NCI-H460 (cell line): Measurements from ENCODE around the gene KRT33B. TPM values are rescaled to one million over a fixed set of nuclear protein-coding genes. Genes with fewer than 3 reads are reported as not detected.

Experiments used
- DNase-seq: peaks from one replicate; pipeline ENCODE4 v3.0.0-alpha.2; 2016; ENCODE audit warnings: low read depth; ENCODE audit errors: extremely low read depth
- total RNA-seq: library from RNA; depleted of rRNA; stranded (reverse); fragments of >200 nt; shearing (Covaris generic); gene quantifications from 2 replicates; pipeline ENCODE4 v1.2.3, GENCODE V29; 2014; rRNA removed

Gene KRT33B
- total RNA-seq, 1 experiment from 2014 or later: not detected

GRCh38 chr17:41326173-41327145, 43.2 kb downstream of the KRT33B start:
- DNase-seq: no peak

GRCh38 chr17:41325611-41326010, 44.0 kb downstream of the KRT33B start:
- no peak for DNase-seq

- DNase-seq: no peak
Observed at GRCh38 chr17:41325126-41325525, 44.5 kb downstream of the KRT33B start.

- DNase-seq: no peak
Observed at GRCh38 chr17:41324180-41325075, 45.2 kb downstream of the KRT33B start.

- DNase-seq: no peak
Observed at GRCh38 chr17:41322903-41323895, 46.4 kb downstream of the KRT33B start.

- peak; percentile 30 for DNase-seq
Observed at GRCh38 chr17:41322094-41322902, 47.3 kb downstream of the KRT33B start.

GRCh38 chr17:41318231-41318630, 51.4 kb downstream of the KRT33B start:
- DNase-seq: no peak

- no peak for DNase-seq
Observed at GRCh38 chr17:41315814-41316445, 53.7 kb downstream of the KRT33B start.

- no peak for DNase-seq
Observed at GRCh38 chr17:41315204-41315794, 54.3 kb downstream of the KRT33B start, which contains the start of gene KRTAP17-1. KRTAP17-1 (minus strand) TSS chr17:41315710; CDS start chr17:41315650, 60 bp downstream.

Other genes starting within 250 kb of the KRT33B start
- gene KRTAP4-12, start 245.6 kb downstream of the KRT33B start, total RNA-seq: not detected in 2 replicates
- not detected in 2 replicates for gene KRTAP4-6, start 229.3 kb downstream of the KRT33B start, total RNA-seq
- gene KRTAP4-5, start 220.0 kb downstream of the KRT33B start, total RNA-seq: not detected in 2 replicates
- gene KRTAP4-4, start 209.1 kb downstream of the KRT33B start, total RNA-seq: not detected in 2 replicates
- not detected in 2 replicates for gene KRTAP4-3, start 201.6 kb downstream of the KRT33B start, total RNA-seq
- not detected in 2 replicates for gene KRTAP4-2, start 191.6 kb downstream of the KRT33B start, total RNA-seq
- gene KRTAP4-1, start 184.9 kb downstream of the KRT33B start, total RNA-seq: 0.17 TPM in 1 of 2 replicates, not detected in the other
- not detected in 2 replicates for gene KRTAP9-1, start 179.9 kb downstream of the KRT33B start, total RNA-seq
- not detected in 2 replicates for gene KRTAP9-2, start 143.2 kb downstream of the KRT33B start, total RNA-seq
- not detected in 2 replicates for gene KRTAP9-3, start 137.4 kb downstream of the KRT33B start, total RNA-seq
- not detected in 2 replicates for gene KRTAP9-8, start 131.8 kb downstream of the KRT33B start, total RNA-seq
- not detected in 2 replicates for gene KRTAP9-4, start 120.1 kb downstream of the KRT33B start, total RNA-seq
- gene KRTAP9-9, start 114.4 kb downstream of the KRT33B start, total RNA-seq: not detected in 2 replicates
- gene KRTAP9-6, start 104.4 kb downstream of the KRT33B start, total RNA-seq: not detected in 2 replicates
- not detected in 2 replicates for gene KRTAP9-7, start 94.1 kb downstream of the KRT33B start, total RNA-seq
- gene KRTAP29-1, start 67.0 kb downstream of the KRT33B start, total RNA-seq: not detected in 2 replicates
- gene KRTAP16-1, start 60.5 kb downstream of the KRT33B start, total RNA-seq: not detected in 2 replicates
- gene KRTAP17-1, start 54.1 kb downstream of the KRT33B start, total RNA-seq: not detected in 2 replicates
- gene KRT33A, start 19.0 kb downstream of the KRT33B start, total RNA-seq: not detected in 2 replicates
- gene KRT34, start 12.5 kb upstream of the KRT33B start, total RNA-seq: 0.10 TPM in 1 of 2 replicates, not detected in the other
- gene KRT31, start 27.8 kb upstream of the KRT33B start, total RNA-seq: not detected in 2 replicates
- not detected in 2 replicates for gene KRT37, start 54.8 kb upstream of the KRT33B start, total RNA-seq
- gene KRT38, start 71.2 kb upstream of the KRT33B start, total RNA-seq: not detected in 2 replicates
- gene KRT32, start 97.6 kb upstream of the KRT33B start, total RNA-seq: not detected in 2 replicates
- gene KRT35, start 111.3 kb upstream of the KRT33B start, total RNA-seq: not detected in 2 replicates
- not detected in 2 replicates for gene KRT36, start 120.1 kb upstream of the KRT33B start, total RNA-seq
- not detected in 2 replicates for gene KRT13, start 135.8 kb upstream of the KRT33B start, total RNA-seq
- 3.7 and 6.0 TPM in 2 replicates for gene KRT15, start 149.1 kb upstream of the KRT33B start, total RNA-seq
- gene KRT19, start 158.5 kb upstream of the KRT33B start, total RNA-seq: 1,671 and 1,675 TPM in 2 replicates
- gene KRT9, start 202.2 kb upstream of the KRT33B start, total RNA-seq: not detected in 2 replicates
- gene KRT14, start 217.1 kb upstream of the KRT33B start, total RNA-seq: not detected in 2 replicates
- gene KRT16, start 243.0 kb upstream of the KRT33B start, total RNA-seq: not detected in 2 replicates